H1 (cell line): Measurements from ENCODE around the gene VPS13D. TPM values are rescaled to one million over a fixed set of nuclear protein-coding genes. Genes with fewer than 3 reads are reported as not detected.

Source experiments
- BCL11A ChIP-seq, 2 experiments: IDR thresholded peaks; one replicate each; pipeline ENCODE4 v1.6.1; 2011; ENCODE audit warnings: low read depth in 2 of 2, low read length in 2 of 2, mild to moderate bottlenecking in 2 of 2
- EP300 ChIP-seq, 2 experiments: IDR thresholded peaks; 1 replicate in 1 of 2; 2 replicates in 1 of 2; pipeline ENCODE4 v1.6.1; 2011 to 2012; ENCODE audit warnings: low read depth in 2 of 2, low read length in 2 of 2, mild to moderate bottlenecking in 2 of 2, borderline replicate concordance in 1 of 2, inconsistent platforms in 1 of 2, moderate library complexity in 1 of 2
- KDM5A ChIP-seq: fragments of 200-600 bp; IDR thresholded peaks from 2 replicates; pipeline ENCODE4 v1.7.1; 2012; ENCODE audit warnings: mild to moderate bottlenecking, low read length, inconsistent platforms, mixed read lengths
- RNF2 ChIP-seq: fragments of 200-900, 300-1000 bp; sonication (generic); IDR thresholded peaks from 2 replicates; pipeline ENCODE4 v1.7.1; 2016; ENCODE audit warnings: borderline replicate concordance, low read depth, mild to moderate bottlenecking, antibody characterized with exemption, low read length; ENCODE audit not compliant: poor library complexity, severe bottlenecking; ENCODE audit errors: missing control alignments
- polyA plus RNA-seq, 7 experiments: library from polyadenylated mRNA; depleted of rRNA in 3 of 7; stranded (reverse) in 5 of 7; unstranded in 2 of 7; fragments of >200 nt in 5 of 7; fragments of 200-250 nt in 2 of 7; gene quantifications; 1 replicate in 5 of 7; 2 replicates in 1 of 7; 4 replicates in 1 of 7; pipeline versions ENCODE4 v1.2.1 to v1.2.3, GENCODE V29; 2011 to 2013; ENCODE audit warnings: missing spikeins in 2 of 7, mixed read lengths in 2 of 7
- total RNA-seq: library from RNA; stranded (reverse); fragmentation: NEBNext Ultra II Directional; extraction: Animal tissue kit (Norgen Biotek cat#: 25700); gene quantifications from 2 replicates; pipeline ENCODE4 v1.2.1, GENCODE V29; 2021

Gene VPS13D
- total and polyA plus RNA-seq, 2 of the 8 experiments (the other 6 are each of a cell fraction or from before 2014, with no cell fraction given), result 10.9 to 31.2 TPM

DNA sequence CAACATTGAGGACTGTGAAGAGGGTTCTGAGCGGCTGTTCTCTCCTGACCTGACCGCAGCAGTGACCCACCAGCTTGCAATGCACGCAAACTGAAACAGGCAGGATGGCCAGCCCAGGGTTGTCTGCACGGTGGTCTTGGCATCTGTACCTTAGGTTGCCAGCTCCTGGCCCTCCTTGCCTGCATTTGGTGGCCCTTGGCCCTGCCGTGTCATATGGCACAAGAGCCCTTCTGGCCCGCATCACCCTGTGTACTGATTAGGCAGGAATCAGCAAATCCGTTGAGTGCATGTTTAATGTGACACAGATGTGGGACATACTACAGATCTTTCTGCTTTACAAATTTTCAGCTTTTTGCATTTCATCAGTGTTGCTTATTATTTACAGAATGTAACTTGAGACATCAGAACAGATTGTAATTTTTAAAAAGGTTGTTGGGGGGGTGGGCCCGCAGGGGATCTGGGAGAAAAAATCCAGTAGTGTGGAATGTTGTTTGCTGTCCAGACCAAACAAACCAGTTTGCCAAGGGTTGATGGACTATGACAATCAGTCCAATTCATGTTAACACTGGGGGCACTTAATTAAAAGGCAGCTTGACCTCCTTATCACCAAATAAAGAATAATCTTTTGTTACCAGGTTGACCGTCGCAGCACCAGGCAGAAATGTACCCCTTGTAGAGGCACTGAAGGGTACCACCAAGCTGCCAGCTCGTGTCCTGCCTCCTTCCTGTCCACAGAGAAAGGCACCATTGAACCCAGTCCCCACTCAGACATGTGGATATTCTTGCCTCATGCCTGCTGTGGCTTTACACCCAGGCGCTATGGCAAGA, 255.6 kb downstream of the VPS13D start (continued):
- TF ChIP-seq BCL11A (IDR thresholded peaks at IDR 0.05; ENCODE audit: low read depth in 2 of 2, low read length in 2 of 2), result no peak
- TF ChIP-seq EP300 (IDR thresholded peaks at IDR 0.05; ENCODE audit: borderline replicate concordance in 1 of 2, low read depth in 2 of 2, low read length in 2 of 2), result no peak
- no peak for TF ChIP-seq KDM5A
- TF ChIP-seq RNF2, result no peak
